GM12878 (cell line): ENCODE results near the gene STXBP4.

Experiments
- TF ChIP-seq, protein P1 (sequence below): IDR thresholded peaks from 2 replicates; pipeline ENCODE4 v1.6.1; 2012; ENCODE audit warnings: low read depth, low read length, improper control_type of control experiment
- TF ChIP-seq, protein P2 (sequence below): IDR thresholded peaks from 2 replicates; pipeline ENCODE4 v1.6.1; 2012; ENCODE audit warnings: low read length, inconsistent platforms

DNA sequence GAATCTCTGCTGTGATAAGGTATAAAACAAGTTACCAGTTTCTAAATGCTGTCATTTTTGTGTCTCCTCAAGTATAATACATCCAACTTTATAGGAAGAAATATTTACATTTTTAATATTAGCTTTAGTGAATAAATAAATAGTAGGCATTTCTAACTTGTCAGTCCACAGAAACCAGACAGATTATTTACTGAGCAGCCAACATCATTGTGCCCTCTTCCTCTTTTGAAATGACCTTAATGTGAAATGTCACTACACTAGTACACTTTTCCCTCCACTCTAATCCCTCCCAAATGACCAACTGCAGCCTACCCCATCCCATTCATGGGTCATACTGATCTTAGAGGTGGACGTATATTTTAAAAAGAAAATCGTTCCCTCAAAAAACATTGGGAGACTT lies 9.2 kb downstream of the STXBP4 start:
- TF ChIP-seq, protein P1, sequence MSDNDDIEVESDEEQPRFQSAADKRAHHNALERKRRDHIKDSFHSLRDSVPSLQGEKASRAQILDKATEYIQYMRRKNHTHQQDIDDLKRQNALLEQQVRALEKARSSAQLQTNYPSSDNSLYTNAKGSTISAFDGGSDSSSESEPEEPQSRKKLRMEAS = no peak
- TF ChIP-seq, protein P2, sequence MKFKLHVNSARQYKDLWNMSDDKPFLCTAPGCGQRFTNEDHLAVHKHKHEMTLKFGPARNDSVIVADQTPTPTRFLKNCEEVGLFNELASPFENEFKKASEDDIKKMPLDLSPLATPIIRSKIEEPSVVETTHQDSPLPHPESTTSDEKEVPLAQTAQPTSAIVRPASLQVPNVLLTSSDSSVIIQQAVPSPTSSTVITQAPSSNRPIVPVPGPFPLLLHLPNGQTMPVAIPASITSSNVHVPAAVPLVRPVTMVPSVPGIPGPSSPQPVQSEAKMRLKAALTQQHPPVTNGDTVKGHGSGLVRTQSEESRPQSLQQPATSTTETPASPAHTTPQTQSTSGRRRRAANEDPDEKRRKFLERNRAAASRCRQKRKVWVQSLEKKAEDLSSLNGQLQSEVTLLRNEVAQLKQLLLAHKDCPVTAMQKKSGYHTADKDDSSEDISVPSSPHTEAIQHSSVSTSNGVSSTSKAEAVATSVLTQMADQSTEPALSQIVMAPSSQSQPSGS = no peak
